DMS114 treated with DMSO at 0.1 percent for 48 hours (cell line): ENCODE results near the gene AKAP14.
A peak's percentile ranks its signal among the peaks of the same experiment; 100 is the strongest.
"Not testable (repeated sequence)": the region's sequence is repeated elsewhere in the genome, so short reads cannot be mapped to it uniquely, and the experiment has no call there.

ENCODE experiments used
- DNase-seq: peaks from one replicate; lab custom pipeline; 2025; ENCODE audit not compliant: unreplicated experiment; lab: John Stamatoyannopoulos, UW

The AKAP14 gene

DNA sequence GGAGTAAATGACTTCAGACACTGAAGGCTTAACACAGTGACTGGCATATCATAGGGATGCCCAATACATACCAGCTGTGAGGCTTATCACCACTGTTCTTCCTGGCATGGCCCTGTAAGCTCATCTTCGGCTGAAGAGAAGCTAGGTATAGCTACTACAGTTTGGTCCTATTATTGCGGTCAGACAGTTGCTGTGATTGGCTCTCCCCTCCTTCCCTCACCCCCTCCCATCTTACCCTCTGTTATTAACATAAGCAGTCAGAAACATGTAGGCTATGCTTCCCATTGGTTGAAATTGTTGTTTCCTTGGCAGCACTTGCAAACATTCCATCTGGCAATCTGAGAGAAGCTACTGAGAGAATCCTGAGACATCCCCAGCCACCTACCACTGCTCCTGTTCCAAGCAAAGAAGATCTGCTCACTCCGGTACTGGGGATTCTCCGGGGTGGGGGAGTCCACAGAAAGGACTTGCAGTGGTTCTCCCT, at the start of gene AKAP14:
TSS of gene AKAP14 (plus strand) at position 51 of the 484 bp plus-strand sequence. CDS start 7,331 bp downstream, outside the sequence.
- no peak for DNase-seq

DNA sequence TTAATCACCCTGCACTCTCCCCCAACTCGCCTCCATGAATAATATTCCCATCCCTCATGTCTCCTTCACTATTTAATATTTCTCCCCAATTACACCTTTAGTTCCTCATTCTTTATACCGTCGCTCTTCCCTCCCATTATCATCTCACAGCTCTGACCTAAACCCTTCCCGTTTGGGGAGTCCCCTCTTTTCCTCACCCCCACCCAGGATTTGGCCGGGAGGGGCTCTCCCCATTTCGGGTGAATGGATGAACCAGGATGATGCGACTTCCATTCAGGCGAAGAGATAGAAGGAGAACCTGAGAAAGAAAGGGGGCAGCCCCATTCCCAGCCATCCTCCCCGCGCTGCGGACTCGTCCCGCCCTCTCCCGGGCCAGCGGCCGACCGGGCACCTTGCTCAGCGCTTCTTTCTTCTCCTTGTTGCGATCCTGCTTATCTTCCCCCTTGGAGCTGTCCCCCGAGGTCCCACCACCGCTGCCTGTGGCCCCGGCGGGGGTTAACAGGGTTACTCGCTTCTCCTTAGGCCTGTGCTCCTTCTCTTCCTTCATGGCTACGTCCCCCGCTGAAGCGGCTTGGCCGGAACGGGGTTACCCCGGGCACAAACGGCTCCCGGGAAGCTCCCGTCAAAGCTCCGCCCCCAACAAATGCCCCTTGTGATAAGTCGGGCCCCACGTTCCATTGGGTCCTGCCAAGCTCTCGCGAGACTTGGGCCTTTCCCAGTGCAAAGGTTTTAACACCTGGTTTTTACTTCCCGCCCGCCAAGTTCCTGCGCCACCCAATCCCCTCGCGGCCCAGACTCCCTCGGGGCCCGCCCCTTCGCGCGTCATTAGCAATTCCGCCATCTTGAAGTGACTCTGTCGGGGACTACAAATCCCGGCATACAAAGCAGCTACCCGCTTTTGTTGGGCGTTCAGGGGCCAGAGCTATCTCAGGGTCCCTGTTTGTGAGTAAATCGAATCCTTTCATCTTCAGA, 43.0 kb upstream of the AKAP14 start, which contains the start of gene UPF3B:
TSS of gene UPF3B (minus strand) at position 582 of the 972 bp plus-strand sequence. CDS start at position 547, 35 bp downstream.
- DNase-seq, result peak; percentile 91

DNA sequence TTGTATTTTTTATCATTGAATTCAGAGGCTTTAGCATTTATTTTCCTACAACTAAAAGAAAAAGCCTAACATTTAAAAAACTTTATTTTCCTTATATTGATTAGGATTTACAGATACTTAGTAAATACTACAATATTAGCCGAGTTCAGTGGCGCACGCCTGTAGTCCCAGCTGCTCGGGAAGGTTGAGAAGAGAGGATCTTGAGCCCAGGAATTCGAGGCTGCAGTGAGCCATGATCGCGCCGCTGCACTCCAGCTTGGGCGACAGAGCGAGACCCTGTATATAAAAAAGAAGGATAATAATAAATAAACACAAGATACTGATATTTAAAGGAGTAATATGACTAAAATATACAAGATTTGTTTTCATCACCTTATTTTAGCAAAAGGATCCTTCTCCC, 42.2 kb upstream of the AKAP14 start:
- DNase-seq, result no peak

DNA sequence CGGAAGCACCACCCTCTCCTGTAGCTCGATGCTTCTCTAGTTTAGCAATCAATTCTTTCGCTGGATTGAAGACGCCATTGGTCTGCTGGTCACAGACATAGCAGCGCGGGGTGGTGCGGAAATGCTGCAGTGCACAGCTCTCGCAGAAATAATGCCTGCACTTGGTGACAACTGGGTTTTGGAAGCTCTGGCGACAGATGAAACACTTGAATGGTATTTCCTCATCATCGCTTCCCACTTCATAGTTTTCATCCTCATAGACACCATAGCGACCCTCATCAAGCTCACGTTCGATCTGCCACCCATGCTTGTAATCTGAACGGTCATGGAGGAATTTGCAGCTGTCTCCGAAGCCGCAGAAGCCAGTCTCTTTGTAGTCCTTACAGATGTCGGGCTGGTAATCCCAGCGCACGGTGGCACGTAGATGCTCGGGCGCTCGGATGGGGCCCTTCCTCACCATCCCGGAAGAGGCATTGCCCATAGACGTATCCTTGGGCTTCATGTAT, 25.0 kb upstream of the AKAP14 start:
- no peak for DNase-seq

DNA sequence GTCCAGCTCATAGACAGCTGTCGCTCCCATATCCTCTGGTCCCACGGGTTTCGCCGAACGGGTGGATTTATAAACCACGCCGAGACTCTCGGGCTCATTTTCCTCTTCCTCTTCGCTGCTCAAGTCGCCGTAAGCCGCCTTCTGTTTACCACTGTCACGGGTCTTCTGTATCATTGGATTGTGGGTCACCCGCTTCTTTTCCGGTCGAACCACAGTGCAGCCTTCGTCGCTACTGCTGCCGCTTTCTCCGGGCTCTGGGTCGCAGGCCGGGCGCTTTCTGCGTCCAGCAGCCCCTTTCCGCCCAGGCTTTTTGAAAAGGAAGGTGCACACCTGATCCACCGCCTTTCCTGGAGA, 24.5 kb upstream of the AKAP14 start:
- no peak for DNase-seq

DNA sequence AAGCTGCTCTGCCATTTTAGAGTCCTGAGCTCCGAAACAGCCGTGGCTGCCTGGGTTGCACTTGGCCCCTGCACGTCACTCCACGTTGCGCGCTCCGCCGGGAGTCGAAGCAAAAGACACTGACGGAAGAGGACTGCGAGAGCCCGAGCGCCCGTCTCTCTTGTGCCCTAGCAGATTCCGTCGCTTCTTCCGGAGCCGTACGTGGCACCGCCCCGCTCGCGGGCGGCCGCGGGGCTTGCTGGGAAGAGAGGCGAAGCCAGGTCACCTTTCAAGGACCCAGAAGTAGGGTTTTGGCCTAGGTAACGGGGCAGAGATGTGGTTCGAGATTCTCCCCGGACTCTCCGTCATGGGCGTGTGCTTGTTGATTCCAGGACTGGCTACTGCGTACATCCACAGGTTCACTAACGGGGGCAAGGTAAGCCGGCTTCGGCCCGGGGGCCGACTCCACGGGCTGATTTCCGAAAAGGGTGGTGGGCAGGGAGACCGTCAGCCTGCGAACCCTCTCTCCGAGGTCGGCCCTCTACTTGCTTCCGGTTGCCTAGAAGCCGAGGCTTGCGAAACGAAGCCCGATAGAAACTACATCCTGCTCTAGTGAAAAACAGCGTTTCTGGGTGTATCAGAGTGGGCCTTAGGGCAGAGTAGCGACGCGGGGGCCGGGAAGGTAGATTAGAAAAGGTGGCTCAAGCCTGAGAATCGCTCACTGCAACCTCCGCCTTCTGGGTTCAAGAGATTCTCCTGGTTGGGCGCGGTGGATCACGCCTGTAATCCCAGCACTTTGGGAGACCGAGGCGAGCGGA, 23.9 kb upstream of the AKAP14 start, which contains the start of the genes NDUFA1 and RNF113A:
TSS of gene NDUFA1 (plus strand) at position 234 of the 797 bp plus-strand sequence. CDS start at position 314, 80 bp downstream.
TSS of gene RNF113A (minus strand) at position 135 of the 797 bp plus-strand sequence. CDS start at position 15, 120 bp downstream.
- DNase-seq, result peak; percentile 62

DNA sequence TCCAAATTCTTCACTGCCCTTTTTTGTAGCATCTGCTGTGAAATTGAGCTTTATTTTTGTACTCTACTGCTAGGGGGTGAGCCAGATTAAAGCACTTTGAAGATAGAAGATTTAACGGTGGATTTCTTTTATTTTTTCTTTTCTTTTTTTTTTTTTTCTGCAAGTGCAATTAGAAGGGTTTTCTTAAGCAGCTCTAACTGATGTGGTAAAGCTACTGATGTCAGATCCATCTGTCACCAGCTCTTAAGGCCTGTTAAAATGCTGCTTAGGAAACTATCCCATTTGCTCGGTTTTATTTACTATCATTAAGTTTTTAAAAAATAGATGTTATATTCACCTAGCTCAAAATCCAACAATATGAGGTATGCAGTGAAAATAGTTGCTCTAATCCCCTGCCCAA, 17.0 kb upstream of the AKAP14 start:
- DNase-seq, result no peak

DNA sequence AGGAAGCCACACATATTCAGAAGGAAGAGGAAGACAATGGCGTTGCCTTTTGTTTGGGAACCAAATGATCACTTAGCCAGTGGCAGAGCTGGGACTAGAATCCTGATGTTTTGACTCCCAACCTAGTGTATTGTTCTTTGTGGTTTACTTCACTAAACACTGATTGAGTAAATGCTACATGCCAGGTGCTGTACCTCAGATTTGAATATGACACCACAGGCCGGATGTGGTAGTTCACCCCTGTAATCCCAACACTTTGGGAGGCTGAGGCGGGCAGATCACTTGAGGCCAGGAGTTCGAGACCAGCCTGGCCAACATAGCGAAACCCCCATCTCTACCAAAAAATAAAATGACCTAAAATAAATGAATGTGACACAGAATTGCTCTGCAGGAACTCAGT, 15.6 kb upstream of the AKAP14 start:
- no peak for DNase-seq

DNA sequence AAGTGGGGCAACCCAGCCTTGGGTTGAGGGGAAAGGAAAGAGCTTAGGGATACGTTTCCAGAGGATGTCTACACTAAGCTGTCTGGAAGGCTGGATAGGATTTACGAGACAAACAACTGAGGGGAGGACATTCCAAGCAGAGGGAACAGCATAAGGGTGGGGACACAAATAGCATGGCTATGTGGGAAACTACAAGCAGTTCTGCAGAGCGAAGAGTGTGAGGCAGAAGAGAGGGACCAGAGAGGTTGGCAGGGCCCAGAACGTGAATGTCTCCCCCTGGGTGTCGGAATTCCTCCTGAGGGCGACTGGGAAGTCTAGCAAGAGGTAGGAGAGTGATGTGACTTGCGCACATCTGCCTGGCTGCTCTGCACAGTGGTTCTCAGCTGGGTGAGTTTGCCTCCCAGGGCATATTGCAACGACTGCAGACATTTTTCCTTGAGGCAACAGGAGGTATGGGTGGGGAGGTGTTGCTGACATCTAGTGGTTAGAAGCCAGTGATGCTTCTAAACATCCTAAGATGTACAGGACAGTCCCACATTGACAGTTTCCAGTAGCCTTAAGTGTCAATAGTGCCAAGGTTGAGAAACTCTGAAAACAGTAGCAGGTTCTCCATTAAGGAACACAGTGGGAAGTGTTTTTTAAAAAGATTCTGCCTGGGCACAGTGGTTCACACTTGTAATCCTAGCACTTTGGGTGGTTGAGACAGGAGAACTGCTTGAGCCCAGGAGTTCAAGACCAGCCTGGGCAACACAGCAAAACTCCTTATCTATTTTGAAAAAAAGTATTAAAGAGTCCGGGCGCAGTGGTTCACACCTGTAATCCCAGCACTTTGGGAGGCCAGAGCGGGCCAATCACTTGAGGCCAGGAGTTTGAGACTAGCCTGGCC, 14.9 kb upstream of the AKAP14 start:
- DNase-seq, result peak; percentile 13

DNA sequence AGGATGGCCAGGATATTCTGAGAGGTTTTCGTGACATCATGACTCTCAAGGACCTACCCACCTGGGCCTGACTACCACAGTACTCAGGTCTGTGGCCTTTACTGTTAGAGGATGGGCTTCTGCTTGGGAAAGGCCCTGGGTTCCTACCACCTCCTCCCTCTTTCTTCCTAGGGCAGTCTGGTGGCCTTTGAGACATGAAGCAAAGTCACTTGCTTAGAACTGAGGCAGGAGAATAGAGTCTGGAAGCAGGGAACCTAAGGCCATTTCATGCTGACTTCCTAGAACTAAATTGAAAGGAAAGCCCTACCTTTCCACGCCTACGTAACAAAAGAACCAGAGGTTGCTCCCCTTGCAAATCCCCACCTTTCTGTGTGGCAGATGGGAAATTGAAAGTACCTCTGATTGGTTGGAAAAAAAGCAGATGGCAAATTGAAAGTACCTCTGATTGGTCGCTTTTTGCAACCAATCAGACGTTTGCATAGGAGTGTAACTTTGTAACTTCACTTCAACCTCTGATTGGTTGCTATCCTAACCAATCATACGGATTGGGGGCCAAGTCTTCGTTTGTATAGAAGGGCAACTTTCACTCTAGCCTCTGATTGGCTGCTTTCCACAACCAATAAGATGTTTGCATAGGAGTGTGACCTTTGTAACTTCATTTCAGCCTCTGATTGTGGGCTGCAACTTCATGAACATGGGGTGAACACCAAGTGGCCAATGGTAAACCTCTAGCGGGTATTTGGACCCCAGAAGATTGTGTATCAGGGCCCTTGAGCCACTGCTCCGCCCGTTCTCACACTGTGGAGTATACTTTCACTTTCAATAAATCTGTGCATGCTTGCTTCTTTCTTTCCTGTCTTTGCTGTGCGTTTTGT, 9.9 kb upstream of the AKAP14 start:
- no peak for DNase-seq

DNA sequence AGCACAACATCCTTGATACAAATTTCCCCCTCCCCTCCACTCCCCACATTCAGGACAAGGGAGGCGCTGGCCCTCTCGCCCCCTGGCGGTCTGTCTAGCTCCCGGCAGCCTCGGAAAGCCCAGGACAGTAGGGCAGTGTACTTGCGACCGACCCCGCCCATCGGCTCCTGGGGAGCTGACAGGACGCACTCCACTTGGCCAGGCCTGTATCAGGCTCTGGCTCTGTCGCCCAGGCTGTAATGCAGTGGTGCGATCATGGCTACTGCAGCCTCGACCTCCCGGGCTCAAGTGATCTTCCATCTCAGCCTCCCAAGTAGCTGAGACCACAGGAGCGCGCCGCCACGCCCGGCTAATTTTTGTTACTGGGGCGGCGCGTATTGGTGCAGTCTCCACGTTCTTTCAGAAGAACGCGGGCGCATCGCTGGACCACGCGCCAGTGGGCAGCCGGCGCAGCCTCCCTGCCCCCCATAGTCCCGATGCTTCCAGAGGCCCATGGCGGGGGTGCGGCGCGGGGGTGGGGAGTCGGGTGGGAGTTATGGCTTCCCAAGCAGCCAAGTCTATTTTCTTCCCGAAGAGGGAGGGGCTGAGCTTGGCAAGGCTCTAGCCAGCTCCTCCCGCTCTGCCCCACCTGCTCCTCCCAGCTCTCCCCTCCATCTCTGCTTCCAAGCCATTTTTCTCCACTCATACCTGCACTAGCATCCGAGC, 7.8 kb upstream of the AKAP14 start:
- DNase-seq, result peak; percentile 34

DNA sequence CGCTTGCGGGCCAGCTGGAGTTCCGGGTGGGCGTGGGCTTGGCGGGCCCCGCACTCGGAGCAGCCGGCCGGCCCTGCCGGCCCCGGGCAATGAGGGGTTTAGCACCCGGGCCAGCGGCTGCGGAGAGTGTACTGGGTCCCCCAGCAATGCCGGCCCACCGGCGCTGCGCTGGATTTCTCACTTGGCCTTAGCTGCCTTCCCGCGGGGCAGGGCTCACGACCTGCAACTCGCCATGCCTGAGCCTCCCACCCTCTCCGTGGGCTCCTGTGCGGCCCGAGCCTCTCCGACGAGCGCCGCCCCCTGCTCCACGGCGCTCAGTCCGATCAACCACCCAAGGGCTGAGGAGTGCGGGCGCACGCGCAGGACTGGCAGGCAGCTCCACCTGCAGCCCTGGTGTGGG, 5.1 kb upstream of the AKAP14 start:
- not testable (repeated sequence) for DNase-seq

DNA sequence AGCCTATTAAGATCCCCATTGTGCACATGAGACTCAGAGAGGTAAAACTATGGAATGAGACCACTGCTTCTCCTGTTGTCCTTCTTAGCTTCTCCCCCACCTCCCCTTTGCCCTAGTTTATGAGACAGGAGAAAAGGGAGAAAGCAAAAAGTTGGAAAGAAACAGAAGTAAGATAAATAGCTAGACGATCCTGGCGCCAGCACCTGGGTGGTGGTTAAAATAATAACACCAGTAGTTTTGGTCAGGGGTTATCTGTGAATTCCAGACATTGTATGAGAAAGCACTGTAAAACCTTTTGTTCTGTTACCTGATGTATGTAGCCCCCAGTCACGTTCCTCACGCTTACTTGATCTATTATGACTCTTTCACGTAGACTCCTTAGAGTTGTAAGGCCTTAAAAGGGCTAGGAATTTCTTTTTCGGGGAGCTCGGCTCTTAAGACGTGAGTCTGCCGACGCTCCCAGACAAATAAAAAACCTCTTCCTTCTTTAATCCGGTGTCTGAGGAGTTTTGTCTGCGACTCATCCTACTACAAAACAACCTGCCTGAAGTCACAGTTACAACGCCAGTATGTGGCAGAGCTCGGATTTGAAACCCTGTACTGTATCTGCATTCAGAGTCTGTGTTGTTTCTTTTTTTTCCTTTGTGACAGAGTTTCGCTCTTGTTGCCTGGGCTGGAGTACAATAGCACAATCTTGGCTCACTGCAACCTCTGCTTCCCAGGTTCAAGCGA, 3.6 kb upstream of the AKAP14 start:
- not testable (repeated sequence) for DNase-seq

DNA sequence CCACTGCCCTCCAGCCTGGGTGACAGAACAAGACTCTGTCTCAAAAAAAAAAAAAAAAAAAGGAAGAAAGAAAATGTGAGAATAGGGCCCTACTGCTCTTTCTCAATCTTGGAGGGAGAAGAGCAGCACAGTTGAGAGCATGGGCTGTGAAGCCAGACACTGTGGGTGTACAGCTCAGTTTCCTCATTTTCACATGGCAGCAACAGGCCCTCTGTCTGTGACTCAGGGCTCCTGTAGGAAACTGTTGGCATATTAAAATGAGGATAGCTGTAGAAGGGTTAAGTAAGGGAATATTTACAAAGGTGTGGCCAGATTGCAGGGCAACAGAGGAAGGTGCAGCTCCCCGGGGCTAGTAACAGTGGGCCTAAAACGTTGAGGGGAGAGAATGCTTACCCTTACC, 3.4 kb downstream of the AKAP14 start:
- no peak for DNase-seq

DNA sequence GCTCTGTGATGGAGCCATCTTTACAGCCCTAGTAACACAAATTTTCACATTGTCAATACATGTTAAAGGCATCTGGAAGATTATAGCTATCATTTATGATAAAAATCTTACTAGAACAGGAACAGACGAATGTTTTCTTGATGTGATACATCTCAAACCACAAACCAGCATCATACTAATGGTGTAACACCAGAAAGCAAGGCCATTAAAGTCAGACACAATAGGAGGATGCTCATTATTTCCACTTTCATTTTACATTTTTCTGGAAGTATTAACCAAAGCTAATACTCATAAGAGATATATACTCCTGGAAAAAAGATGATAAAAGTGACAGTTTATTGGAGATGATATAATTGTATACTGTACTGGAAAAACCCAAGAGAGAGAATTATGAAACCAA, 5.3 kb downstream of the AKAP14 start:
- no peak for DNase-seq

DNA sequence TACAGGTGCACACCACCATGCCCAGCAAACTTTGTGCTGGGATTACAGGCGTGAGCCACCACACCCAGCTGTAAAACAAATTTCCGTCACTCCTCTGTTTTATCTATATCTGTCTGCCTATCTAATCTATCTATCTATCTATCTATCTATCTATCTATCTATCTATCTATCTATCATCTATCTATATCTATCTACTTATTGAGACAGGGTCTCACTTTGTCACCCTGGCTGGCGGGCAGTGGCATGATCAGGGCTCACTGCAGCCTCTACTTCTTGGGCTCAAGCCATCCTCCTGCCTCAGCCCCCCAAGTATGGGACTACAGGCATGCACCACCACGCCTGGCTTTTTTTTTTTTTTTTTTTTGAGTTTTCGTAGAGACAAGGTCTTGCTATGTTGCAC, 20.6 kb downstream of the AKAP14 start:
- no peak for DNase-seq

DNA sequence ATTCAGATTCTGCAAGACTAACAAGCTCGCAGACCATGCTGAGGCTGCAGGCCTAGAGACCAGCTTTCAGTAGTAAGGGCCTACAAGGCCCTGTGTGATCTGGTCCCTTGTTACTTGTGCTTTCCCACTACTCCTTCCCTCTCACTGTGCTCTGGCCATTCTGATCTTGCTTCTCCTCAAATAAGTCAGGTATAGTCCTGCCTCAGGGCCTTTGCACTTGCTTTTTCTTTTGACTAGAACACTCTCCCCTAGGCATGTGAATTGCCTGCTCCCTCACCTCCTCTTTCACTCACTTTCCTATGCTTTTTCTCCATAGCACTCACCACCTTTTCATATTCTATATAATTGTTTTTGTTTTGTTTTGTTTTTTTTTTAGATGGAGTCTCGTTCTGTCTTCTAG, 22.2 kb downstream of the AKAP14 start:
- no peak for DNase-seq
